Measurements from ENCODE around the gene TFDP2. TPM values are rescaled to one million over a fixed set of nuclear protein-coding genes. Genes with fewer than 3 reads are reported as not detected.

TFDP2 gene
- total and polyA plus RNA-seq, 2 of the 8 experiments (the other 6 are each of a cell fraction or from before 2014, with no cell fraction given) = 41.1 to 119 TPM

GRCh38 chr3:142105991-142106390, 43.4 kb downstream of the TFDP2 start (continued):
- TF ChIP-seq, protein P1, sequence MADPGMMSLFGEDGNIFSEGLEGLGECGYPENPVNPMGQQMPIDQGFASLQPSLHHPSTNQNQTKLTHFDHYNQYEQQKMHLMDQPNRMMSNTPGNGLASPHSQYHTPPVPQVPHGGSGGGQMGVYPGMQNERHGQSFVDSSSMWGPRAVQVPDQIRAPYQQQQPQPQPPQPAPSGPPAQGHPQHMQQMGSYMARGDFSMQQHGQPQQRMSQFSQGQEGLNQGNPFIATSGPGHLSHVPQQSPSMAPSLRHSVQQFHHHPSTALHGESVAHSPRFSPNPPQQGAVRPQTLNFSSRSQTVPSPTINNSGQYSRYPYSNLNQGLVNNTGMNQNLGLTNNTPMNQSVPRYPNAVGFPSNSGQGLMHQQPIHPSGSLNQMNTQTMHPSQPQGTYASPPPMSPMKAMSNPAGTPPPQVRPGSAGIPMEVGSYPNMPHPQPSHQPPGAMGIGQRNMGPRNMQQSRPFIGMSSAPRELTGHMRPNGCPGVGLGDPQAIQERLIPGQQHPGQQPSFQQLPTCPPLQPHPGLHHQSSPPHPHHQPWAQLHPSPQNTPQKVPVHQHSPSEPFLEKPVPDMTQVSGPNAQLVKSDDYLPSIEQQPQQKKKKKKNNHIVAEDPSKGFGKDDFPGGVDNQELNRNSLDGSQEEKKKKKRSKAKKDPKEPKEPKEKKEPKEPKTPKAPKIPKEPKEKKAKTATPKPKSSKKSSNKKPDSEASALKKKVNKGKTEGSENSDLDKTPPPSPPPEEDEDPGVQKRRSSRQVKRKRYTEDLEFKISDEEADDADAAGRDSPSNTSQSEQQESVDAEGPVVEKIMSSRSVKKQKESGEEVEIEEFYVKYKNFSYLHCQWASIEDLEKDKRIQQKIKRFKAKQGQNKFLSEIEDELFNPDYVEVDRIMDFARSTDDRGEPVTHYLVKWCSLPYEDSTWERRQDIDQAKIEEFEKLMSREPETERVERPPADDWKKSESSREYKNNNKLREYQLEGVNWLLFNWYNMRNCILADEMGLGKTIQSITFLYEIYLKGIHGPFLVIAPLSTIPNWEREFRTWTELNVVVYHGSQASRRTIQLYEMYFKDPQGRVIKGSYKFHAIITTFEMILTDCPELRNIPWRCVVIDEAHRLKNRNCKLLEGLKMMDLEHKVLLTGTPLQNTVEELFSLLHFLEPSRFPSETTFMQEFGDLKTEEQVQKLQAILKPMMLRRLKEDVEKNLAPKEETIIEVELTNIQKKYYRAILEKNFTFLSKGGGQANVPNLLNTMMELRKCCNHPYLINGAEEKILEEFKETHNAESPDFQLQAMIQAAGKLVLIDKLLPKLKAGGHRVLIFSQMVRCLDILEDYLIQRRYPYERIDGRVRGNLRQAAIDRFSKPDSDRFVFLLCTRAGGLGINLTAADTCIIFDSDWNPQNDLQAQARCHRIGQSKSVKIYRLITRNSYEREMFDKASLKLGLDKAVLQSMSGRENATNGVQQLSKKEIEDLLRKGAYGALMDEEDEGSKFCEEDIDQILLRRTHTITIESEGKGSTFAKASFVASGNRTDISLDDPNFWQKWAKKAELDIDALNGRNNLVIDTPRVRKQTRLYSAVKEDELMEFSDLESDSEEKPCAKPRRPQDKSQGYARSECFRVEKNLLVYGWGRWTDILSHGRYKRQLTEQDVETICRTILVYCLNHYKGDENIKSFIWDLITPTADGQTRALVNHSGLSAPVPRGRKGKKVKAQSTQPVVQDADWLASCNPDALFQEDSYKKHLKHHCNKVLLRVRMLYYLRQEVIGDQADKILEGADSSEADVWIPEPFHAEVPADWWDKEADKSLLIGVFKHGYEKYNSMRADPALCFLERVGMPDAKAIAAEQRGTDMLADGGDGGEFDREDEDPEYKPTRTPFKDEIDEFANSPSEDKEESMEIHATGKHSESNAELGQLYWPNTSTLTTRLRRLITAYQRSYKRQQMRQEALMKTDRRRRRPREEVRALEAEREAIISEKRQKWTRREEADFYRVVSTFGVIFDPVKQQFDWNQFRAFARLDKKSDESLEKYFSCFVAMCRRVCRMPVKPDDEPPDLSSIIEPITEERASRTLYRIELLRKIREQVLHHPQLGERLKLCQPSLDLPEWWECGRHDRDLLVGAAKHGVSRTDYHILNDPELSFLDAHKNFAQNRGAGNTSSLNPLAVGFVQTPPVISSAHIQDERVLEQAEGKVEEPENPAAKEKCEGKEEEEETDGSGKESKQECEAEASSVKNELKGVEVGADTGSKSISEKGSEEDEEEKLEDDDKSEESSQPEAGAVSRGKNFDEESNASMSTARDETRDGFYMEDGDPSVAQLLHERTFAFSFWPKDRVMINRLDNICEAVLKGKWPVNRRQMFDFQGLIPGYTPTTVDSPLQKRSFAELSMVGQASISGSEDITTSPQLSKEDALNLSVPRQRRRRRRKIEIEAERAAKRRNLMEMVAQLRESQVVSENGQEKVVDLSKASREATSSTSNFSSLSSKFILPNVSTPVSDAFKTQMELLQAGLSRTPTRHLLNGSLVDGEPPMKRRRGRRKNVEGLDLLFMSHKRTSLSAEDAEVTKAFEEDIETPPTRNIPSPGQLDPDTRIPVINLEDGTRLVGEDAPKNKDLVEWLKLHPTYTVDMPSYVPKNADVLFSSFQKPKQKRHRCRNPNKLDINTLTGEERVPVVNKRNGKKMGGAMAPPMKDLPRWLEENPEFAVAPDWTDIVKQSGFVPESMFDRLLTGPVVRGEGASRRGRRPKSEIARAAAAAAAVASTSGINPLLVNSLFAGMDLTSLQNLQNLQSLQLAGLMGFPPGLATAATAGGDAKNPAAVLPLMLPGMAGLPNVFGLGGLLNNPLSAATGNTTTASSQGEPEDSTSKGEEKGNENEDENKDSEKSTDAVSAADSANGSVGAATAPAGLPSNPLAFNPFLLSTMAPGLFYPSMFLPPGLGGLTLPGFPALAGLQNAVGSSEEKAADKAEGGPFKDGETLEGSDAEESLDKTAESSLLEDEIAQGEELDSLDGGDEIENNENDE (IDR thresholded peaks at IDR 0.05; ENCODE audit: insufficient replicate concordance, low read length) = no peak
- TF ChIP-seq SP1 (IDR thresholded peaks at IDR 0.05; ENCODE audit: low read depth, low read length) (no peak), SIN3A (conservative IDR thresholded peaks at IDR 0.05 in 1 of 2, IDR thresholded peaks at IDR 0.05 in 1 of 2; ENCODE audit: low read depth in 1 of 2, low read length in 2 of 2) (no peak), CBX8 (IDR thresholded peaks at IDR 0.05; ENCODE audit: borderline replicate concordance, low read depth, low read length) (no peak)

Data from H1 (cell line).